Right lobe of liver (tissue), 4 donors: ENCODE measurements around the gene TBCE.

Experiments used
- POLR2A ChIP-seq: fragments of 450-650 bp; IDR thresholded peaks from one replicate; pipeline ENCODE4 v1.6.1; 2017; ENCODE audit warnings: antibody characterized with exemption, mild to moderate bottlenecking
- TF ChIP-seq, protein P1 (sequence below), 4 donors: fragments of 200-600 bp in 3 of 4; fragments of 450-650 bp in 1 of 4; IDR thresholded peaks; one replicate each; pipeline versions ENCODE4 v1.5.1 to v1.8.0; 2016 to 2022; ENCODE audit warnings: antibody characterized with exemption in 4 of 4, mild to moderate bottlenecking in 2 of 4
- donor health status: DM: no; HTN: no; CAD: no.
- donor health status: DM: no; HTN: no; CAD: no.
- donor health status: DM: no; HTN: yes; CAD: no.

DNA sequence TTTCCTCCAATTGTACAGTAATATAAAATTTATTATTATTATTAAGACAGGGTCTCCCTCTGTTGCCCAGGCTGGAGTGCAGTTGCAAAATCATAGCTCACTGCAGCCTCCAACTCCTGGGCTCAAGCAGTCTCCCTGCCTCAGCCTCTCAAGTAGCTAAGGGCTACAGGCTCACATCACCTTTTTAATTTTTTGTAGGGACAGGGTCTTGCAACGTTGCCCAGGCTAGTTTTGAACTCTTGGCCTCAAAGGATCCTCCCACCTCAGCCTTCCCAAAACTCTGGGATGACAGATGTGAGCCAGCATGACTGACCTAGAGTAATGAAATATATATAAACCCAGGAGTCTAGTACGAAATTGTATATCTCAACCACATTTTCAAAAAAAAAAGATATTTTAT lies 87.9 kb downstream of the TBCE start:
- TF ChIP-seq POLR2A: no peak
- TF ChIP-seq, protein P1, sequence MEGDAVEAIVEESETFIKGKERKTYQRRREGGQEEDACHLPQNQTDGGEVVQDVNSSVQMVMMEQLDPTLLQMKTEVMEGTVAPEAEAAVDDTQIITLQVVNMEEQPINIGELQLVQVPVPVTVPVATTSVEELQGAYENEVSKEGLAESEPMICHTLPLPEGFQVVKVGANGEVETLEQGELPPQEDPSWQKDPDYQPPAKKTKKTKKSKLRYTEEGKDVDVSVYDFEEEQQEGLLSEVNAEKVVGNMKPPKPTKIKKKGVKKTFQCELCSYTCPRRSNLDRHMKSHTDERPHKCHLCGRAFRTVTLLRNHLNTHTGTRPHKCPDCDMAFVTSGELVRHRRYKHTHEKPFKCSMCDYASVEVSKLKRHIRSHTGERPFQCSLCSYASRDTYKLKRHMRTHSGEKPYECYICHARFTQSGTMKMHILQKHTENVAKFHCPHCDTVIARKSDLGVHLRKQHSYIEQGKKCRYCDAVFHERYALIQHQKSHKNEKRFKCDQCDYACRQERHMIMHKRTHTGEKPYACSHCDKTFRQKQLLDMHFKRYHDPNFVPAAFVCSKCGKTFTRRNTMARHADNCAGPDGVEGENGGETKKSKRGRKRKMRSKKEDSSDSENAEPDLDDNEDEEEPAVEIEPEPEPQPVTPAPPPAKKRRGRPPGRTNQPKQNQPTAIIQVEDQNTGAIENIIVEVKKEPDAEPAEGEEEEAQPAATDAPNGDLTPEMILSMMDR (IDR thresholded peaks at IDR 0.05): no peak
